ENCODE data around the gene RAMACL.
"Not testable (repeated sequence)": the region's sequence is repeated elsewhere in the genome, so short reads cannot be mapped to it uniquely, and the experiment has no call there.

Gene RAMACL

DNA sequence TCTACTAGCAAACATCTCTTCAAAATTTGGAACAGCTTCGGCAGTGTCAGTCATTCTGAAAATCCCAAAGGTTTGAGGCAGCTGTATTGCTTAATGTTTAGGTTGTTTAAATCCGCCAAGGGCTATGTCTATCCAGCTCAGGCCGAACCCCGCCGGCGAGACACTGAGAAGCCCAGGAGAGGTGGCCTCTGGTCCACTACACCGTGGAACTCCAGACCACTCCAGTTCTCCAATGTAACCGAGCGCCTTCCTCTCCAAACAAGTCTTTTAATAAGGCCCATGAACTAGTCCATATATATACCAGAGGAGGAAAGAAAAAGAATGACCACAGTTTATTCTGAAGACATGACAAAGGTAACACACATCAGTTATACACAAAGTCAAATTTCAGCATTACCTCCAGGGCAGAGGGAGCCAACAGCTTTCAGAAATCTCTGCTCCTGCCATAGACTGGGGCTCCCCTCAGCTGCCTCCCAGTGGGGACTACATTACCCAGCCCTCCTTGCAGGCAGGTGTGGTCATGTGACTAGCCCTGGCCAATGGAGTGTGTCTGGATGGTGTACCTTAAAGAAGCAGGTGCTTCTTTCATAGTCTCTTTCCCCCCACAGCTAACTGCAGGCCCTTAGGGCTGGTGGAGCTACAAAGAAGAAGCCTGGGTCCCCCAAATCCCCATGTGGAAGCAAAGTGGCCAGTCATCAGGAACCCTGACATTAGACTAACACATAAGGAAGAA, at the start of gene RAMACL:
TSS of gene RAMACL (minus strand) at position 255 of the 733 bp plus-strand sequence. CDS start at position 54, 201 bp downstream.
- DNase-seq, result peak; percentile 19

DNA sequence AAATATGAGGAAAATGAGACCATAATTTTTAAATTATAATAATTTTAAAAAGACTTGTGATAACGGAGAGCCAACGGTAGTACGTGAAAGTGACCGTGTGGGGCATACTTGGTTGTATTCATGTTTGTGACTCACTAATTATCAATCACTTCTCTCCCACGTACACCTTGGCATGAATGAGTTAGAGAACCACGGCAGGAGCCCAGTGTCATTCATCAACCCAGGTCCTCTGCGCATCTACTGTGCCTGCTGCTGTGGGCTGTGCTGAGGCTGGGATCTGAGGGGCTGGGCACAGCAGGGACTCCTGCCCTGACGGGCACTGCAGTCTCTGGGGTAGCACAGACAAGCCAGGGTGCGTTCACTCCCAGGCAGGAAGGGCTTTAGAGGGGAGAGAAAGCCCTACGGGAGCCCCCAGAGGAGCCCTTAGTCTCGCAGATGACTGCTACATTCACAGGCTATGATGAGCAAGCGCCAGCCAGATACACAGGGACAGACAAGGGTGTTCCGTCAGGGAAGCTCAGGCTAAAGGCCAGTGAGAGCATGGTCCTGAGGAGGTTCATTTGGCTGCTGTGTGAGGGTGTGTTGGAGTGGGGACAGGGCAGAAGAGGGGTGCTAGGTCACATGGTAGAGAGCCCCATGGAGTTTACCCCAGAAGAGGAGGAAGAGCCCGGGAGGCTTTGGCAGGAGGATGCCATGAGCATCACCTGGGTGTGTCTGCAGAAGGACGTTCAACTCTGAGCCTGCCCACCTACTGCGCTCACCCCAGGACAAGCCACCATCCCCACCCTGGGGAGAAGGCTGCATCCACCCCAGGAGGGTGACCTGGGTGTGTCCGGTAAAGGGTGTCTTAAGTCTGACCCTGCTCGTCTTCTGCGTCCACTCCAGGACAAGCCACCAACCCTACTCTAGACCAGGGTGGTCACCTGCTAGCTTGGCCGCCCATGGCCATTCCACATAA, 48.8 kb upstream of the RAMACL start:
- DNase-seq, result no peak

DNA sequence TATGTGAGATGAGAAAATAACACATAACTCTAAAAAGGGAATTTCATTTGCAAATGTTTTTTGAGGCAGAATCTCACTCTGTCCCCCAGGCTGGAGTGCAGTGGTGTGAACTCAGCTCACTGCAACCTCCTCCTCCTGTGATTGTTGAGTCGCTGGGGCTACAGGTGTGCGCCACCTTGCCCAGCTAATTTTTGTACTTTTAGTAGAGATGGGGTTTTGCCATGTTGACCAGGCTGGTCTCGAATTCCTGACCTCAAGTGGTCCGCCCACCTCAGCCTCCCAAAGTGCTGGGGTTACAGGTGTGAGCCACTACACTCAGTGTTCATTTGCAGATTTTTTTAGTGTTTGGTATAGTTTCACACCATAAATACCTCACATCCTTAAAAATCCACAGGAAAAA, 48.1 kb upstream of the RAMACL start:
- not testable (repeated sequence) for DNase-seq

DNA sequence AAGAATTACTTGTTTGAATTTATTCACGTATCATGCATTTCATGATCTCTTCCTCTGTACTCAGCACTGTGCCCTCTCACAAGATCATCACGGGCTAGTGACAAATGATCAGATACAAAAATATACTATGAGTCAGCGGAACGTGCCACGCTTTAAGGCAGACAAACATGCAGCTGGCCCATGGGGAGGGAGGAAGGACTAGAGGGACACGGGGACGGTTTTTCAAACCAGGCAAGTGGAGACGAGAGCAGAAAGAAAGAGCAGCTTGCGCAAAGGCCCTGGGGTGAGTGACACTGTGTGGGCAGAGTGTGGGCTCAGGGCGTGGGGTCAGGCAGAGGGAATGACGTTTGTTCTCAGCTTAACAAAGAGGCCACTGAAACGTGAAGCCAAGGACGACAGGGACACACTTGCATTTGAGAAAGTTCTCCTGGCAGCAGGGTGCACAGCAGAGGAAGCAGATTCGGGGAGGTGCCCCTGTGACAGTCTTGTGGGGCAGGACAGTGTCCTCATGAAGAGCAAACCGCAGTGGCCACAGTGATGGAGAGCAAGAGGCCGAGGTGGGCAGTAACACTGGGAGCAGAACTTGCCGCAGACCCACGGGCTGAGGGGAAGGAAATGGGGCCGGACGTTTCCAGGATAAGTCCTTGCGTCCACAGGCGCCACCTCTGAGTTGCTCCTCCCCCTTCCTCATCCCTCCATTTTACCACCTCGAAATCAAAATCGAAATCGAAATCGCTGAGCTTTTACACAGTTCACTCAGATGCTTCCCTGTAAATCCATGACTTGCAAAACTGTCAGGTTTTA, 47.5 kb upstream of the RAMACL start:
- no peak for DNase-seq

DNA sequence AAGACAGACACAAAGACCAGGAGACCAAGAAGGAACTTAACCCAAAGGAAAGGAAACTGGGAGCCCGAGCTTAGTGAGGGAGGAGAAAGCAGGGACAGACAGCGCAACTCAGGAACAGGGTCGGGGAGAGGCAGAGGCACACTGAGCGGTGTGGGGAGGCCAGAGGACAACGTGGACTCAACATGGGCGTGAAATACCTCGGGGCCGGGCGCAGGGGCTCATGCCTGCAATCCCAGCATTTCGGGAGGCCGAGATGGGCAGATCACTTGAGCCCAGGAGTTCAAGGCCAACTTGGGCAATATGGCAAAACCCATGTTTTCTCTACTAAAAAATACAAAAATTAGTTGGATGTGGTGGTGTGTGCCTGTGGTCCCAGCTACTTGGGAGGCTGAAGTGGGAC, 46.3 kb upstream of the RAMACL start:
- DNase-seq, result no peak

DNA sequence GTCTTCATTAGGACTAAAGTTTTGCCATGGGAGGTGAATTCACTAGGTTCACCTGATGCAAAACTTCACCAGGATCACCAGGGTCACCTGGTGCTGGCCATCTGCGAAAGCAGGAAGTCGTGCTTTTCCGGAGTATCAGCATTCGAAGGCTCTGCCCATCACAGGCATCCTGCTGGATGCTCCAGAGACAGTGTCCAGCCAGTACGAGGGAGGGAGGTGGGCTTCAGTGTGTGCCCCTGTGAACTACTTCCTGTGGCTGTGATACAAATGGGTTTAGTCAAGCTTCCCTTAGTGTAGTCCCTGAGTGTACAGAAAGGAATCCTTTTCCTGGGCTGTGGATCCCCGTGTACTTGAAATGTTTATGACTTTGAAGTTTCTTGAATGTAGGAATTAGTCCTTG, 44.0 kb upstream of the RAMACL start:
- no peak for DNase-seq

DNA sequence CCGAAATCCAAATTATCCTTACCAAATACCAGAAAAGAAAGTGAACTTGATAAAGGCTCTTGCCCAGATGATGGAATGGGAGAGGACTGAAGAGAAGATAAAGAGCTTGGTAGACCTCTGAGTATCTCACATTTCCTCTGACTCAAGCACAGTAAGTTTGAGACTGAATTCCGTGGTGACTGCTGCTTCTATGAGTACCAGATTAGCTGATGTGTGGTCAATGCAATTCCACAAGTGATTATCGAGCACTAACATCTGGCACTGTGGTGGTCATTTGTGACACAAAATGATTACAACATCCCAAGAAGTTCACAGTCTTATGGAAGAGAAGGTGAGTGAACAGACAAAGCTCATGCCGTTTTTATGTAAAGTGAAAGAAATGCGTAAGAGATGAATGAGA, 43.1 kb upstream of the RAMACL start:
- peak; percentile 57 for DNase-seq

DNA sequence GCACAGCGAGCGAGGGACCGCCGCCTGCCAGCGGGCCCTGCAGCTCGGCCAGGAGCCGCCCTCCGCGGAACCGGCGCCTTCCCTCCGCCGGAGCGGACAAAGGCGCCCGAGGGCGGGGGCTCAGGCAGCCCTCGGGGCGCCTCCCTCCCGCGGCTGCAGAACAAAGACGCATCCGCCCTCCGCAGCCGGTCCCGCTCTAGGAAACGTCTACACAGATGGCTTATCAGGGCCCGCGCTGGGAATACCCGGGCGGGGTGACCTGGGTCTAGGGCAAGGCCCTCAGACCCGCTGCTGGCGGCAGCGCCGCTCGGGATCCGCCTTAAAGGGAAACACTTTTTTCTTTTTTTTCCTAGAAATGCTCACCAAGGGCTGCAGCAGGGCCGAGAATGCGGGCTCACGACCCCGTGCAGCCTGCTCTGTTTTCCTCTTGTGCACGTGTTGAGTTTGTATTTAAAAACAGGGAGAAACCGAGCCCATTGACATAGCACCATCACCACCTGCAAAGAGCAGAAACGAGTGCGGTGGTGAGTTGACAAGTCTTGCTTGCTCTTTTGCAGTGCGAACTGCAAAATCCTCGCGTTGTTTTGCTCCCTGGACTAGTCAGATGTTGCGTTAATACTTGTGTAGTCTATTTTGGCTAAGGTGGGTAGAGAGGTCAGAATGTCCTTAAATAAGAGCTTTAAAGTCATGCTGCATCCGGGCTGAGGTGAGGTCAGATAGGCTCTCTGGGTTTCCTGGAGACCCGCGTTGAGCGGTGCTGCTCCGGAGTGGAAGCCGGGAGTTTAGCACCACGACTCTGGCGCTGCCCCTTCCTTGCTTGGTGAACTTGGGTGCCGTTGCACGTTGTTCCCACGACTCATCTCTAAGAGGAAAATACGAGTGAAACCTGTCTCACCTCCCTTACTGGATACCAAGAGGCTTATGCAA, 41.7 kb upstream of the RAMACL start:
- DNase-seq, result peak; percentile 10

DNA sequence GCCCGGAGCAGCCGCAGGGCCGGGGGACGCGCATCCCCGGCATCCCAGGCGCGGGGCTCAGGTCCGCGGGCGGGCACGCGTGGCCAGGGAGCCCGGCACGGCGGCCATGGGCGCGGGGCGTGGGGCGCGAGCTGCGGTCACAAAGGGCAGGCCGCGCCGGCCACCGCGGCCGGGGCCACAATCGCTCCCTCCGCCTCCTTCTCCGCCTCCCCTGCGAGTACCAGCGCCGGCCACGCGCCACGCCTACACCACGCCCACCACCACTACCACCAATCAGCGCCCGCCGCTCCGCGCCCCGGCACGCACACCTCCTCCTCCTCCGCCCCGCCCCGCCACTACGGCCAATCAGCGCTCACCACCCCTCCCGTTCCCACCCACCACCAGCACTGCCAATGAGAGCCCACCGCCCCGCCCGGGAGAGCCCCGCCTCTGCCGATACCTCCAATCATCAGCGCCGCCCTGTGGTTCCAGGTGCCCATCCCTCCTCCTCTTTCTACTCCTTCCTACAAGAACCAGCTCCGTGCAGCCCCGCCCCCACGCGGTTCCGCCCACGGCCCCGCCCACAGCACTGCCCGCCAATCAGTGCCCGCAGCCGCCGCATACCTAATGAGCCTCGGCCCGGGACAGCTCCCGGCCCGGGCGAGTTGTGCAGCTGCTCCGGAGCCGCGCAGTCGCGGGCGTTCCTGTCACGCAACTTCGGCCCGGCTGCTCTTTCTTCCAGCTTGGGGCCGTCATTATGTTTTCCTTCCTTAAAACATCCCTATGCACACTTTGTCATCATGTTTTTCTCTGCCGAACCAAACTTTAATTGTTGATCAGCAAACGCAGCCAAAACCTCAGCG, 40.8 kb upstream of the RAMACL start, which contains the start of gene RPS6KA2:
TSS of gene RPS6KA2 (minus strand) at position 219 of the 842 bp plus-strand sequence. CDS start 232 bp downstream, outside the sequence.
- peak; percentile 97 for DNase-seq

DNA sequence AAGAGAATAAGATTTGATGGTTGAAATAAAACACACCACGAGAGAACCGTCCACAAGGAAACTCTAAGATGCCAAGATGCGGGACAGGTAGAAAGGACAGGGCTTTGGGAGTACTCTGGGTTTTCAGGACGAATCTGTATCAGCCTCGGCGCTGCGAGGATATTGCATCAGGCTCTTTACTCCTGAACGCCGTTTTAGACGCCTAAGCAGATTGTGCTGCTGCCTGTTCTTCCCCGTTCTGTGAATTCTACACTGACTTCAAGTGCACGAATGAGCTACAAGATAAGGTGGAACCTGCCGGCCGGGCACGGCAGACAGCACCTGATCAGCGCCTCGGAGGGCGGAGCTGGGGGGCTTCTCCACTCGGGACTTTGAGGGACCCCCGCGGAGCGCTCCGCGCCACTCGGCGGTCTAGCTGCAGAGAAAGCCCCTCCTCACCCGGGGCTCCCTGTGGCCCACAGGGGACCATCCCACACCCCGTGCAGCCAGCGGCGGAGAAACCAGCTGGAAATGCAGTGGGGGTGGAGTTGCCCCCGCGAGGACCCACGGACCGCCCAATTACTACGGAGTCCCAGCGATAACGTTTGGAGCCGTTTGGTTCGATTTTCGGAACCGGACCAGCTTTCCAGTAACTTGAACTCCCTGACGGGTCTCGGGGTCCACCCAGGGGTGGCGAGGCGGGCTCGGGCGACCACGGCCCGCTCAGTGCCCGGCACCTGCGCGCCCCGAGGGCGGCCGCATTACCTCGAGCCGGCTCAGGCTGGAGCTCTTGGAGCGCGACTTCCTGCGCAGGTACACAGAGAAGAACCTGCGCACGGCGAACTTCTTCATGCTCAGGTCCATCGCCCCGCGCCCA, 39.9 kb upstream of the RAMACL start:
- peak; percentile 14 for DNase-seq

DNA sequence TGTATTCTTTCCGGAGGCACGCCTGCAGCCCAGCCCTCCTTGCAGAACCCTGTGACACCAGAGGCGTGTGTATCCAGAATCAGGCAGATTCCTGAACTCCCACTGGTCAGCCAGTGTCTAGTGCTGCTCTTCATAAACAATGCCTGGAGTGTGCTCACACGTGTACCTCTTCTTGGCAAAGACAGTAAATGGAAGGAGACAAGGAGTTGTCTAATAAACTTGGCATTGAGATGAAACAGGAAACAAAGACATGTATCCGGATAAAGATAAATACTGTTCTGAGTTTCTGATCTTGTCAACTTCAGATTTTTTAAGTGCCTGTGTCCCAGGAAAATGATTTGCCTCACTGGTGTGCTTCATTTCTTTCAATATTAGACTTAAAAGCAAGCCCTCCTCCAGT, 38.9 kb upstream of the RAMACL start:
- DNase-seq, result no peak

DNA sequence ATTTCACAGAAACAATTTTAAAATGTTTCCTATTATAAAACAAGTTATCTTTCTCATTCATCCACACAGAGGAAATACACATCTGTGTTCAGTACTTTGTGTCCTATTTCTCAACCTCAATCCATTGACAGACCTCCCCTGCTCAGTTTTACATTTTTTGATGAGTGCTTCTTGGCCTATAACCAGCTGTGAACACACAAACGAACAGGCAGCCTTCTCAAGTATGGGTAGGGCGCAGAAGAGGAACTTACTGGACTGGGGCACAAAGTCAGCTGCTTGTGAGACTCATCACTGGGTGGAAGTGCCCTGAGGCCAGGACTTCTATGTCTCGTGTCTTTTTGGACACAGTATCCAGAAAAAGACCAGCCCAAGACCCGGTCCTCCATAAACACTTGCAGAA, 37.8 kb upstream of the RAMACL start:
- DNase-seq, result peak; percentile 39

DNA sequence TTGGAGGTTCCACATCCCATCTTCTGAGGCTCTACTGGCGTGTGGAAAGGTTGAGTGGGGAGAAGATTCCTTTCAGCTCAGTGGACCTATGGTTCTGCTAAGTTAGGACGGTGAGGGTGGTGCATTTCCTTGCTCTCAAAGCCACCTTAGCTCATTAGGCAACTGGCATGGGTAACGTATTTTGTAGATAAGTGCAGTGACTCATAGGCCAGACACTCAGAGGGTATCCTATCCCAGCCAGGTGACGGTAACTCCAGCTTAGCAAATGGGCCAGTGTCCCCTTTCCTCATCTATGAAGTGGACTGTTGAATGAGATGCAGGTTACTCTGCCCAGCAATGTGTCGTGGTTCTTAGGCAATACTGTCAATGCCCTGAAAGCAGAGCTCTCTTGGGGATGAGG, 36.8 kb upstream of the RAMACL start:
- peak; percentile 37 for DNase-seq

DNA sequence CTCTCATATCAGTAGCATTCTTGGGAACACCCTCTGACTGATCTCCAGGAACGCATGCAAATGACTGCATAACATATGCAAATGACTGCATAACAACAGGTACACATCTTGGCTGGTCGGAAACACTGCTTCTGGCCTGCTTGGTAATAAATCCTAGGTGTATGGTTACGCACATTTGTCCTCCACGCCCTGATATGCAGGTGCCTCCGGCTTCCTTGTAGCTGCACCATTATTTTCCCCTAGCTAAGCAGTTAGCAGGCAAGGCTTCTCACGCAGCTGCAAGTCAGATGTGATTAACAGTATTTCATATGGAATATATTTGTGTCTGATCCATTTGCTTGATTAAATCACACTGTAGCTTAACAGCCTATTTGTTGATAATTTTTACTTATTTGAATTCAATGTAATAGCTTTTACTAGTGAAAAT, 34.6 kb upstream of the RAMACL start:
- DNase-seq, result no peak

DNA sequence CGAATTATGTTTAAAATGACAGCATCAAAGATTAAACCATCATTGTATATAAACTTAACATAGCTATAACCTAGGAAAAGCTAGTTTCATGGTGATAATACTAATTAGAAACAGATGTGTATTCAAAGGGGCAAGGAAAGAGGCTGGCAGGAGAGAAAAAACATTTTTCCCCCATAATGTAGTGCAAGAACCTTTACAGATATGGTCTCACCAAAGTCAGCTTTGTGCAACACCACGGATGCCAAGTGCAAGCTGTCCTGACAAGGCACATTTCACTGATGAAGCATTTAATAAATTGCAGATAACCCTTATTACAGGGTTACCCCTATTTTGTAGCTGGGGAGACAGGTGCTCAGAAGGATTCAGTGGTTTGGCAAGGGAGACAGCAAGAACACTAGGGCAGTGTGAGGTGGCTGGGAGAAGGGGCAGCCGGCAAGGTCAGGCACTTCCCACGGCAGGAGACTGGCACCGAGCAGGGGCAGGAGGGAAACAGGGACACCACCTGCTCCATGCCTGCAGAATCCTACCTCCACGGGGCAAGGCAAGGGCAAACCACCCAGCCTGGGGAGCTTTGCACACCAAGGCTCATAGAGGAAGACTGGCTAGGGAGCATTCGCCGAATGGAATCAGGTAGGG, 34.1 kb upstream of the RAMACL start:
- DNase-seq, result no peak

DNA sequence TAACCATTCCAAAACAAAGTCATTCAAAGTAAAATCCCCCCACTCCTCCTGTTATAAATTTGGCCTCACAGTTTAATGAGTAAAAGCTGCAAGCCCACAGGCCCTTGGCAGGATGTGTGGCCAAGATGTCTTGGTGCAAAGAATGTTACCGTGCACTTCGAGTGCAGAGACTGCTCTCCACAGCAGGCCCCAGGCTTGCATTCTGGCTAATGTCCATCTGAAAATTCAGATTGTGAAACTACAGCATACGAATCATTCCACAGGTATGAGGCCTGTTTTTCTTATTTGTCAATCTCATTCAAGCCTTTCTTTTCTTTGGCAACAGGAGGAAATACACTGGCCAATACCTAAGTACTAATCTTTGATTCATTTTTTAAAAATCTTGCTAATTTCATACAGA, 33.4 kb upstream of the RAMACL start:
- DNase-seq, result peak; percentile 92

DNA sequence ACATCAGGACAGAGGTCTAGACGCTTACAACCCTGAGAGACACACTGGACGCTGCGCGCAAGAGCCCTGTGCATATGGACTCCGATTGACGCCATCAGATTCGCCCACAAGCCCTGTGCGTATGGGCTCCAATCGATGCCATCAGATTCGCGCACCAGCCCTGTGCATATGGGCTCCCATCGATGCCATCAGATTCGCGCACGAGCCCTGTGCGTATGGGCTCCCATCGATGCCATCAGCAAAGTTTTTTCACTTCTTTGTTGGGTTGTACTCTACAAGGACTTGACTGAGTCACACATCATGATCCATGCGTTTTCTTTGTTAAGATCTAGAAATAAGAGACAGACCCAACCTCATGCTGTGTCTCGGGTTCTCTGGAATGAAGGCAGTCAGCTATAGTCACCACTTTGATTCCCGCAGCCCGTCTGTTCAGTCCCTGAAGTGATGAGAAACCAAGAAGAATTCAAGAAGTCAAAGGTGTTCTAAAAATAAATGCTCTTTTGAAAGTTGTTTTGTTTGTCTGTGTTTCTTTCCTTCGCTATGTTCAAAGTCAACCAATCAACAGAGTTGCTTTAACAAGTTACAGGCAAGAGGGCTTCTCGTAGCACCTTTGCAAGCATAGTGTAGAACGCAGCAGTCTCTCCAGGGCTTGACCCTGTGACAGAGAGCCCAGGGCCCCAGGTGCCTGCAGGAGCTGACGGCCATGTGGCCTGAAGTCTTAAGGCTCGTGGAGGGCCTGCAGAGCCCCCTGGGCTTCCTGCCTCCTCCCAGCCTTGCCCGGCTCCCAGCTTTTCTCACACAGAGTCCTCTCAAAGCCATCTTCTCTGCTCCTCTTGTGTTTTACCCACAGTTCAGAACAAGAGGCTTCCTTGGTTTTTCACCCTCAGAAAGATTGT, 32.6 kb upstream of the RAMACL start:
- no peak for DNase-seq

DNA sequence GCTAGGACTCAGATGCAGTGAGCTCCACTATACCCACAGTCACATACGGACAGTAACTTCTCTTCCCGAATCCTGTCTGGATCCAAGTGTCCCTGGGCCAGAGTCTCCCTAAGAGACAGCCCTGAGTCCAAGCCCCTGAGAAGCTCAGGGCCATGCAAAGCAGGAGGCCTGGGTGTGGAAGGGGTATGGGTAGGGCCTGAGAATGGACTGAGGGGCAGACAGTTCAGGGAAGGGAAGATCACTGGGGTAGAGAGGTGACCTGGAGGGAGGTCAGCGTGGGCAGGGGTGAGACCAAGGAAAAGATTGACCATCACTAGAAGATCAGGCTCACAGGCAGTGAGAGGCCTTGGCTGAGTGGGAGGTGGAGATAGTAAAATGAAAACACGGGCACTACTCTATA, 31.8 kb upstream of the RAMACL start:
- DNase-seq, result no peak

Measured in NCI-H226 (cell line).